ENCODE measurements around the gene FBXL7. TPM values are rescaled to one million over a fixed set of nuclear protein-coding genes. Genes with fewer than 3 reads are reported as not detected.
A peak's percentile ranks its signal among the peaks of the same experiment; 100 is the strongest.

The FBXL7 gene
- total RNA-seq, 4 donors from 2014 or later = 9.5 to 25.2 (median 16.0) TPM

- TF ChIP-seq, protein P1, sequence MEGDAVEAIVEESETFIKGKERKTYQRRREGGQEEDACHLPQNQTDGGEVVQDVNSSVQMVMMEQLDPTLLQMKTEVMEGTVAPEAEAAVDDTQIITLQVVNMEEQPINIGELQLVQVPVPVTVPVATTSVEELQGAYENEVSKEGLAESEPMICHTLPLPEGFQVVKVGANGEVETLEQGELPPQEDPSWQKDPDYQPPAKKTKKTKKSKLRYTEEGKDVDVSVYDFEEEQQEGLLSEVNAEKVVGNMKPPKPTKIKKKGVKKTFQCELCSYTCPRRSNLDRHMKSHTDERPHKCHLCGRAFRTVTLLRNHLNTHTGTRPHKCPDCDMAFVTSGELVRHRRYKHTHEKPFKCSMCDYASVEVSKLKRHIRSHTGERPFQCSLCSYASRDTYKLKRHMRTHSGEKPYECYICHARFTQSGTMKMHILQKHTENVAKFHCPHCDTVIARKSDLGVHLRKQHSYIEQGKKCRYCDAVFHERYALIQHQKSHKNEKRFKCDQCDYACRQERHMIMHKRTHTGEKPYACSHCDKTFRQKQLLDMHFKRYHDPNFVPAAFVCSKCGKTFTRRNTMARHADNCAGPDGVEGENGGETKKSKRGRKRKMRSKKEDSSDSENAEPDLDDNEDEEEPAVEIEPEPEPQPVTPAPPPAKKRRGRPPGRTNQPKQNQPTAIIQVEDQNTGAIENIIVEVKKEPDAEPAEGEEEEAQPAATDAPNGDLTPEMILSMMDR (IDR thresholded peaks at IDR 0.05; ENCODE audit: low read depth) = no peak
Observed at GRCh38 chr5:15983392-15983791, 483.4 kb downstream of the FBXL7 start.

Small RNA genes within 50 kb of the gene (small RNA-seq; reads per million reads assigned to genes)
- 11.9 reads per million, percentile 91 among the genes with 10 or more reads in this experiment for gene MIR887

All from subcutaneous adipose tissue (tissue), 4 donors.